ENCODE results near the gene FES.
"Not testable (repeated sequence)": the region's sequence is repeated elsewhere in the genome, so short reads cannot be mapped to it uniquely, and the experiment has no call there.

The FES gene

DNA sequence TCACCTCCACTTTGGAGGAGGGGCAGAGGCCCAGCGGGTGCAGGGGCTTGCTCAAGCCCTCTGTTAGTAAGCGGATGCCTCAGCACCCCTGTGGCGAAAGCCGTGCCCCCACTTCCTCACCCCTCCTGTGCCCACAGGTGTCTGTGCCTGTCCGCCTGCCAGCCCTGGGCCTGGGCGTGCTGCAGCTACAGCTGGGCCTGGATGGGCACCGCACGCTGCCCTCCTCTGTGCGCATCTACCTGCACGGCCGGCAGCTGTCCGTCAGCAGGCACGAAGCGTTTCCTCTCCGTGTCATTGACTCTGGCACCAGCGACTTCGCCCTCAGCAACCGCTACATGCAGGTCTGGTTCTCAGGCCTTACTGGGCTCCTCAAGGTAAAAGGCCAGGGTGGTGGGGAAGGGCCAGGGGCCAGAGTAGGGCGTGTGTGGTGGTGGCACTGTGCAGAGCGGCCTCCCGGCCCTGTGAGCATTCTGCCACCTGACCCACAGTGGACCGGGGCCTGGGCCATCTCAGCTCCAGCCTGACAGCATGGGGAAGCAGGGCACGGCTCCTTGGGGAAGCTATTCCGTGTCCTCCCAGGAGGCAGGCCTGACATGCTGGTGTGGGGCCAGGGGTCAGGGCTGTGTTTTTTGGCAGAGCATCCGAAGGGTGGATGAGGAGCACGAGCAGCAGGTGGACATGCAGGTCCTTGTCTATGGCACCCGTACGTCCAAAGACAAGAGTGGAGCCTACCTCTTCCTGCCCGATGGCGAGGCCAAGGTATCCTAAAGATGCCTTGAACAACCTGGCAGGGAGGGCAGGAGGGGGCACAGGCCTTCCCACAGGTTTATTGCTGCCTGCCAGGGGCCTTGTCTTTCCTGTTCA lies 27.8 kb downstream of the FES start:
- DNase-seq, result no peak

DNA sequence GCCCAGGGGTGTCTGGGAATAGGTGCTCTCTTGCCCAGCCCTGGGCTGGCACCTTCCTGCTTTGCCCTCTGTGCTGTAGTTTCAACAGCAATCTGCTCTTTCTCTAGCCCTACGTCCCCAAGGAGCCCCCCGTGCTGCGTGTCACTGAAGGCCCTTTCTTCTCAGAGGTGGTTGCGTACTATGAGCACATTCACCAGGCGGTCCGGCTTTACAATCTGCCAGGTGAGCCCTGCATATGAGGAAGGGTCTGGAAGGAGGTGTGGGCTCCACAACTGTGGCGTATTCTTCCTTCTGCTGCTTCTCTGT lies 28.4 kb downstream of the FES start:
- no peak for DNase-seq

DNA sequence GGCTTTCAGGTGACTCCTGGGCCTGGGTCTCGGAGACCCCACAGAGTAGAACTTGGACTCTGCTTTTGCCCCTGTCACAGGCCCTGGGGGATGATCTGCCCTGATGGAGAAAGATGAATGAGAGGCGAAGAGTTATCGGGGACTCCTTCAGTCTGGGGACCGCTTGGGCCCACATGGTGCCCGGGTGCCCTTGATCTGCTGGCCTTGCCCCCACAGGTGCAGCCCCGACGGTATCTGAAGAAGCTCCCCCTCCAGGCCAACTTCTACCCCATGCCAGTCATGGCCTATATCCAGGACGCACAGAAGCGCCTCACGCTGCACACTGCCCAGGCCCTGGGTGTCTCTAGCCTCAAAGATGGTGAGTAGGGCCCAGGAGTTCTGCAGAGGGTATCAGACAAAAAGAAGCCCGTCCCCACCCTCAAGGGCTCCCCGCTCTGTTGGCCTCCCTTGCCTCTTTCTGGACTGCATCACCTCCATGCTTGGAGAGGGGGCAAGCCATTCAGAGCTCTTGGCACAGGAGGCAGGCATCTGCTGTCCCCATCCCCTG lies 29.2 kb downstream of the FES start:
- DNase-seq, result no peak

DNA sequence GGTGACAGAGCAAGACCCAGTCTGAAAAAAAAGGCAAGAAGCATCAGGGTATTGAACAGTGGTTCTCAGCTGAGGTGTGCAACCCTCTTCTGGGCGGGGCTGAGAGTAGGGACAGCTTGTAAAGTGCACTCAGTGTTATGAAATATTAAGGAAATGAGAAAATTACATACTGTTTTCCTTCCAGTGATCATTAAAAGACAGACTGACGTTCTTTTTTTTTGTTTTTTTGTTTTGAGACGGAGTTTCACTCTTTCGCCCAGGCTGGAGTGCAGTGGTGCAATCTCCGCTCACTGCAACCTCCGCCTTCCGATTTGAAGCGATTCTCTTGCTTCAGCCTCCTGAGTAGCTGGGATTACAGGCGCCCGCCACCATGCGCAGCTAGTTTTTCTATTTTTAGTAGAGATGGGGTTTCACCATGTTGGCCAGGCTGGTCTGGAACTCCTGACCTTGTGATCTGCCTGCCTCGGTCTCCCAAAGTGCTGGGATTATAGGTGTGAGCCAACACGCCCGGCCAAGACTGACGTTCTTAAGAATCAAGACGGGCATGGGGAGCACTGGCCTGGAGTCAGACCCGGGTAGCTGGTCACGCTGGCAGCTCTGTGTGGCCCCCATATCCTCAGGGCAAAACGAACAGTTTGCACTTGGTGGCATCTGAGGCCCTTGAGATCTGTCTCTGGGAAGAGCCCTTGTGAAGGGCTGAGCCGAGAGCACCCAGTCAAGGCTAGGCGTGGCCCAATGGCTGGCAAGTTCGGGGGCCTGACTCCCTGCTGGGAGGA lies 30.2 kb downstream of the FES start:
- DNase-seq, result no peak

- no peak for DNase-seq
These were observed 31.0 kb downstream of the FES start for GRCh38 chr15:90915216-90915807.

DNA sequence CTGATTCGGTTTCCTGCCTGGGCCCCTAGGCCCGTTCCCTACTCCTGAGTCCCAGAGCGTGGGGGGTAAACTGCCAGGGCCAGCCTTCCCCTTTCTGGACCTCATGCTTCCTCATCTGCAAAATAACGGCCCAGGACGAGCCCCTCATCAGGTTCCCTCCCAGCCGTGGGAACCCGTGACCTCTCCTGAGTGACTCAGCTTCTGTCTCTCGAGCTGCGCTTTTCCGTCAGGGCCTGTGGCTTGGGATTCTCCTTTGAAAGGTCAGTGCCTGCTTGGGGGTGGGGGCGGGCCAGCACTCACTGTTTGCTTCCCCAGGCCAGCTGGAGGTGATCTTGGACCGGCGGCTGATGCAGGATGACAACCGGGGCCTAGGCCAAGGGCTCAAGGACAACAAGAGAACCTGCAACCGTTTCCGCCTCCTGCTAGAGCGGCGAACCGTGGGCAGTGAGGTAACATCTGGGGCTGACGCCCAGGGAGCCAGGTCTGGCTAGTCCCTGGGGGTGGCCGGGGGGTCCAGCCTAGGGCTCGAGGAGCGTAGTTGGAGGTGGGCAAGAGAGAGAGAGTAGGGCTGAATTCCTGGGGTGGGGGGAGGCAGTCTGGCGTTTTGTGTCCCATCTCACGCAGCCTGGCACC lies 31.6 kb downstream of the FES start:
- no peak for DNase-seq

DNA sequence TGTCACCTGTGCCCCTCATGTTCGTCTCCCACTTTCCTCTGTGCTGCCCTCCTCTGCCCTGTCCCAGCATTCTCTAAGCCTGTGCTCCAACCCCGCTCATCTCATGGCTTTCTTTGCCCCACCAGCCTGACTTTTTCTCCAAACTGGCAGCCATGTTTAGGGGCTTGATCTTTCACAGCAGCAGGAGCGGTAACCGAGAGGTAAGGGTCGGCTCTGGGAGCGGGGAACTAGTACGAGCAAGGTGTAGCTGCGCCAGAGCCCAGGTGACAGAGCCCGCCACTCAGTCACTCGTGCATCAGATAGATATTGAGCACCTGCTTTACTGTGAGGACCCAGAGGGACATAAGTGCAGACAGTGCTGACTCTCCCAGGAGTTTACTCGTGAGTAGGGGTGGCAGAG lies 32.2 kb downstream of the FES start:
- no peak for DNase-seq

DNA sequence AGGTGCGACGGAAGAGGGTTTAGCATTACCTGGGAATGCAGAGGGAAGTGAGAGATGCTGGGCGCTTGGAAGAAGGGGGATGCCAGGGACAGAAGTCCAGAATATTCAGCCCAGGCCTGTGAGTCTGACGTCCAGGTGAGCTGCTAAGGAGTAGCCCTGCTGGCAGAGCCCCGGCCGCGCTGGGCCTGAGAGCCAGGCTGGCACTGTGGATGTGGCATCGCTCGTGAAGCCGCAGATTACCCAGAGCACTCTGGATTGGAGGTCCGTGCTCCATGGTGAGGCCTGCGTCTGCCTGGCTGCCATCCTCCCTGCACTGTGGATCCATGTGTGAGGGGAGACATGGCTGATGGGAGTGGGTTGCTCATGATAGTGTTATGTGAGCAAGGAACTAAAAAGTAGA lies 33.3 kb downstream of the FES start:
- no peak for DNase-seq

DNA sequence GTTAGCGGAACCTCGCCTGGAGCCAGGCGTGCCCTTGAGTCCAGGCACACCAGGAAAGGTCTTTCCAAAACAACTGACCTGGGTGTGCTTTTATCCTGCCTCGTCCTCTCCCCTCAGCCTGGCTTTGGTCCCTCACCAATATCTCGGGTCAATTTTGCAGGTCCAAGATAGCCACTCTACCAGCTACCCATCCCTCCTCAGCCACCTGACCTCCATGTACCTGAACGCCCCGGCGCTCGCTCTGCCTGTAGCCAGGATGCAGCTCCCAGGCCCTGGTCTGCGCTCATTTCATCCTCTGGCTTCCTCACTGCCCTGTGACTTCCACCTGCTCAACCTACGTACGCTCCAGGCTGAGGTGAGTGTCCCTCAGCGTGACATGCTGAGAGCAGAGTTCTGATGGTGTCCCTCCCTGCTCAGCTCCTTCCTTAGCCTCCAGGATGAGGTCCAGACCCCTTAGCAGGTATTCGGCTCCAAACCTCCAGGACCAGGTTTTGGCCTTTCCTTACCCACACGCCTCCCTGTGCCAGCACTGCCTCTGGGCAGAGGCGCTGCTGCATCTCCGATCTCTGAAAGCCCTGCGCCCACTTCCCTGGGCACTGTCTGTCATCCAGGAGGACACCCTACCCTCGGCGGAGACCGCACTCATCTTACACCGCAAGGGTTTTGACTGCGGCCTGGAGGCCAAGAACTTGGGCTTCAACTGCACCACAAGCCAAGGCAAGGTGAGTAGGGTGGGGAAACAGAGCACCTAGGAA lies 33.9 kb downstream of the FES start:
- DNase-seq, result no peak

DNA sequence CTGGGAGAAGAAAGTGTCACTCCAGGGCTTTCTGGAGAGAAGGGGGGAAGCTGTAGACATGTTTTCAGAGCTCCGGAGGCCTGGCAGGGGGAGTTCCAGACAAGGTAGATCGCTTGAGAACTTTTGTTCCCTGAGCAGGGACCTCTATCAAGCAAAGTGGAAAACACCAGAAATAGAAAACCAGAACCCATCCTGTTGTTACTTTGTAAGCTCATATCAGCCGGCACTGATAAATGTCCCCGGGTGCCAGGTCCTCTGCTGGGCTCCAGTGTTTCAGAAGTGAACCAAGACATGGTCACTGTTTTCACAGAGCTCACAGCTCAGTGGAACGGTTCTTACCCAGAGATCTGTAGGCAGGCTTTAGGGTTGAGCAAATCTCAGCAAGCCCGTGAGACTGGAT lies 34.5 kb downstream of the FES start:
- DNase-seq, result no peak

DNA sequence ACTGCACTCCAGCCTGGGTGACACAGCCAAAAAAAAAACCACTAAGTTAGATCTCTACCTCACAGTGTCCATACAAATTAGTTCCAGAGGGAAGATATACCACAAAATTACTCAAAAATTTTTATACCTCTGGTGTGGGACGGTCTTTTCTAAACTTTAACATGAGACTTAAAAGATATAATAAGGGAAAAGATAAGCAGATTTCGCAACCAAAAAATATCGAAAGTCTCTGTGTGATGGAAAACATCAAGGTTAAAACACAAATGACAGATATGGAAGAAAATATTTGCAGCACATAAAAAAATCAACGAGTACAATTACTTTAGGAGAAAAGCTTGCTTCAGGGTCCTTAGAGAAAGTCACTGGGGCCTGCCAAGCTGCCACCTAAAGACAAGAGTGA lies 37.6 kb downstream of the FES start:
- DNase-seq, result no peak

DNA sequence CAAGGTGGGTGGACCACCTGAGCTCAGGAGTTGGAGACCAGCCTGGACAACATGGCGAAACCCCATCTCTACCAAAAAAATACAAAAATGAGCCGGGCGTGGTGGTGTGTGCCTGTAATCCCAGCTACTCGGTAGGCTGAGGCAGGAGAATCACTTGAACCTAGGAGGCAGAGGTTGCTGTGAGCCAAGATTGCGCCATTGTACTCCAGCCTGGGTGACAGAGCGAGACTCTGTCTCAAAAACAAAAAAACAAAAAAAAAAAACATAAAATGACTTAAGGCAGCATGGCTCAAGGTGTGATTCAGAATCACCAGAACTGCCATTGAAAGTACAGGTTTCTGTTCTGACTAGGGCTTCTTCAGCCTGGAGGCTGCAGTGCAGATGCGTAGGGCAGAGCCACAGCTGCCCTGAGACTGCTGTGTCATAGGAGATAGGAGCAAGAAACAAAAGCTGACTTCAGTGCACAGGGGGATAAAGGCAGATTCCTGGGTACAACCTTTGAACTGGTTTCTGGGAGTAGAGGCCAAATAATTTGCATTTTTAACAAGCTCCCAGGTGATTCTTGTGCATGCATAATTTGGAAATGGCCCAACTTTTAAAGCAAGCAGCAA lies 38.5 kb downstream of the FES start:
- not testable (repeated sequence) for DNase-seq

- no peak for DNase-seq
These were observed 40.1 kb downstream of the FES start for GRCh38 chr15:90924375-90924774.

GRCh38 chr15:90926766-90927165 lies 42.5 kb downstream of the FES start:
- DNase-seq, result not testable (repeated sequence)

DNA sequence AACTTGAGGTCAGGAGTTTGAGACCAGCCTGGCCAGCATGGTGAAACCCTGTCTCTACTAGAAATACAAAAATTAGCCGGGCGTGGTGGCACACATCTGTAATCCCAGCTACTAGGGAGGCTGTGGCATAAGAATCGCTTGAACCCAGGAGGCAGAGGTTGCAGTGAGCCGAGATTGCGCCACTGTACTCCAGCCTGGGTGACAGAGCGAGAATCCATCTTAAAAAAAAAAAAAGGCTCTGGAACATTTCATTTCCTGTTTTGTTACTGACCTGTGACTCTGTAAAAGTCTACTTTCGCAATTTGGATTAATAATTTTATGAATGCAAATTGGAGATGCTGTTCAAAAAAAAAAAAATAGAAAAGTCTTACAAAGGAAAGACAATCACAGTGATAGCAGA lies 43.8 kb downstream of the FES start:
- not testable (repeated sequence) for DNase-seq

- no peak for DNase-seq
These were observed 45.1 kb downstream of the FES start for GRCh38 chr15:90929246-90930019.

DNA sequence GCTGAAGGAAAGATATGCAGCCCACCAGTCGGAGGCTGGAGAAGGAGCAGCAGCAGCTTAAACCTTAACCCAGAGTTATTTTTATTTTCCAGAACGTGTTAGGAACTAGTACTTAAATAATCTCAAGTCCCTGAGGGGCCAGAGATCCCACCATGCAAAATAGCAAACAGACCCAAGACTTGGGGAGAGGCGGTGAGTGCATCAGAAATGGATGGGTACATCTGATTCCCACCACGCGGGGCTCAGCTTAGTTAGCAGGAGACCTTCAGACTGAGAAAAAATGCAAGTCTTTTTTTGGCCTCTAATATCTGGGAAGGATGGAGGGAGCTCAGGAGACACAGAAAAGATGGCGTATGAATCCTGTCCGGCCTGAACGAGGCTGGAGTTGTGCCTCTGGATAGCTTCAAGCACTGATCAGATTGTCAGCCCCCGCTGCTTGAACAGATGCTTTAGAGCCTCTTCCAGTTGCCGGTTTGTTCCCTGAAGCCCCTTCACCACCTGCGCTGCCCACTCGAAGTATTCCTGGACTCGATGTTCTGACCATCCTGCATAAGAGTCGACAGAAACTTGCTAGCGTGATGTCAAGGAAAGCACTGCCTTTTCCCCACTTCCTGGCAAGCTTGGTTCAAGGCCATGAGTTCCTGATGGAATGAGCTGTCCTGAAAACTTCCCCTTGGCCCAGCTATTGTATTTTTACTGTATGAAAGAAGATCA lies 46.7 kb downstream of the FES start:
- no peak for DNase-seq

GRCh38 chr15:90931575-90931827 lies 47.2 kb downstream of the FES start:
- DNase-seq, result no peak

GRCh38 chr15:90931828-90932659 lies 47.7 kb downstream of the FES start, which contains the start of gene HDDC3:
TSS of gene HDDC3 (minus strand) at chr15:90932549. CDS start at chr15:90932540, 9 bp downstream.
- peak; percentile 59 for DNase-seq

DNA sequence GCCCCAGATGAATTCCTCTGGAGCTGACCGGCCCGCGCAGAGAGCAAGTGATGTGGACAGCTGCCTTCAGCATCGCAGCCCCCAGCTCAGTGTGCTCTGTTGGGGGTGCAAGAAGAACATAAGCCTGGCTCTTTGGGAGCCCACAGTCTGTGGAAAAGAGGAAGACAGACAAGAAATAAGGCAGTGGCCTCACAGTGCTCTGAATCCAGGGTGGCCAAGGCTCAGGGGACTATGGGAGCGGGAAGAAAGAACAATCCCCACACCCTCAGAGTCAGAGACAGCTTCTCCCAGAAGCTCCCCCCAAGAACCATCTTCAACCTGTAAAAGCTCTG lies 48.3 kb downstream of the FES start:
- no peak for DNase-seq

Measured in NCI-H1436 treated with DMSO at 0.1 percent for 48 hours (cell line).